Stimulated activated CD8-positive, alpha-beta memory T cell treated with anti-CD3 and anti-CD28 coated beads, Interleukin-12 subunit alpha, Interleukin-12 subunit beta, amount 100 ng/mL, for 24 hours (primary cell): ENCODE data around the gene MAG.

ENCODE experiments used
- DNase-seq: peaks from one replicate; pipeline ENCODE4 v3.0.0-alpha.2; 2020; ENCODE audit errors: extremely low read depth

MAG gene

GRCh38 chr19:35362261-35363000 is 70.5 kb downstream of the MAG start:
- no peak for DNase-seq

- DNase-seq, result no peak
Observed at GRCh38 chr19:35363001-35363590, 71.1 kb downstream of the MAG start.
